ENCODE data around the gene DAND5.

DAND5 gene

DNA sequence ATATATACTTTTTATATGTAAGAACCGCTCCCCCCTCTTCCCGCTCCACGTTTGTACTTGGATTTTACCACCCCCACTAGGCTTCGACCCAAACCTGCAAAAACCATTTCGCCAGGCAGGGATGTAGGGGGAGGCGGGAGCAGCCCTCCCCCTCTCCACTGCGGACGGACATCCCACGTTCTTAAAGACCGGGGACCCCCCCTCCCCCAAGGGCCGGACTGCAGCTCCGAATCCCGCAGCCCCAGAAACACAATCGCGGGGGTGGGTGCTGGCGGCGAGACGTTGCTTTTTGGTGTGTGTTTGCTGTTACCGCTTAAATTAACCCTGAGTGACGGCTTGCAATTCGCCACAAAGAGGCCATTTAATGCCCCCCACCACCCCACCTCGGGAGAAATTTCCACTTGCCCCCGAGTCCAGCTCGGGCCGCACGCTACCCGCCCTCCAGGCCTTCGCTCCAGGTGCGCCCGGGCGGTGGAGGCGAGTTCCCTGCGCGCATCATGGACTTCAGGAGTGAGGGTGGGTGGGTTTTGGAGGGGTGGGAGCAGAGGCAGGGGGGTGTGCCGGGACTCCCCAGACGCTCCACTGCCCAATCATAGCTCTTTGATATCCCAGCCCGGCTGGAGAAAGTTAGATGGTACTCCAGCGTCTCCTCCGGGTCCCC is 41.7 kb downstream of the DAND5 start:
- DNase-seq = no peak

DNA sequence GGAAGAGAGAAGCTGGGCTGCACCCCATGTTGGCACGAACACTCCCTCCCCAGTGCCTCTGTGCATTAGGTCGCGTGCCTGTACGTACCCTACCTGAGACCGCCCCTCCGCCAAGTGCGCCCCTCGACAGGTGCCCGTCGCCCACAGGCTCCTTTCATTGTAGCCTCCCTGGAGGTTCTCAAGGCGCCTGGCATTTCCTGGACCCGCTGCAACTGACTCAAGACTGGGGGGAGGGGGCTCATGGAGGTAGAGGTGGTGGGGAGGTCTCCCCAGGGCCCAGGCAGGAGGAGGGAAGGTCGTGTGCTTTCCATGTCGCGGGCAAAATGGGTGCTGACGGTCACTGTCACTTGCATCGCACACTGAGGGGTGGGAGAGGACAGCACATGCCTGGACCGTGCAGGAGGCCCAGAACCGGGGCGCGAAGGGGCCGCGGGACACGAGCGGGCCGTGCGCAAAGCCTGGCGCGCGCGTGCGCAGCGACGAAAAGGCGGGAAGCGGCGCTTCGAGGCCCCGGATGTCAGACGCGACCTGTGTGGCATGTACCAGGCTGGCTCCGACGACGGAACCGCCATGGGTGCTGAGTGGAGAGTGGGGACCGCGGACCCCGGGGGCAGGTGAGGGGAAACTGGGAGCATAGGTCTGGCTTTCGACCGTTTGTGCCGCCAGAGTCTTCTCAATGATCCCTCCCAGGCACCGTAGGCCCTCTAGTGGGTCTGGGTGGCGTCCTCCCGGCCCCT is 42.4 kb downstream of the DAND5 start:
- DNase-seq = peak in 1 of 6 experiments; percentile 24

DNA sequence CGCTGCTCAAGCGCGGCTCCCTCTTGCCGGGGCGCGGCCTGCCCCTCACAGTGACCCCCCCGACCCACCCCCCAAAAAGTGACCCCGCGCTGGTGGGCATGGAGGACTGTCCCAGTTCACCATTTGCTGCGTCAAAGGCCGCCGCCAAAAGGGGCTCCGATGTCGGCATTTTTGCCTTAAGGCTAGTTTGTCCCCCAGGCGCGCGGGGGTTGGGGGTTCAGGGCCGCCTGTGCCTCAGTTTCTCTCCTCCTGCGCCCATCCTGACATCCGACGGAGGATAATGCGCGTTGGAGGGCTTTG is 43.0 kb downstream of the DAND5 start:
- no peak for DNase-seq

DNA sequence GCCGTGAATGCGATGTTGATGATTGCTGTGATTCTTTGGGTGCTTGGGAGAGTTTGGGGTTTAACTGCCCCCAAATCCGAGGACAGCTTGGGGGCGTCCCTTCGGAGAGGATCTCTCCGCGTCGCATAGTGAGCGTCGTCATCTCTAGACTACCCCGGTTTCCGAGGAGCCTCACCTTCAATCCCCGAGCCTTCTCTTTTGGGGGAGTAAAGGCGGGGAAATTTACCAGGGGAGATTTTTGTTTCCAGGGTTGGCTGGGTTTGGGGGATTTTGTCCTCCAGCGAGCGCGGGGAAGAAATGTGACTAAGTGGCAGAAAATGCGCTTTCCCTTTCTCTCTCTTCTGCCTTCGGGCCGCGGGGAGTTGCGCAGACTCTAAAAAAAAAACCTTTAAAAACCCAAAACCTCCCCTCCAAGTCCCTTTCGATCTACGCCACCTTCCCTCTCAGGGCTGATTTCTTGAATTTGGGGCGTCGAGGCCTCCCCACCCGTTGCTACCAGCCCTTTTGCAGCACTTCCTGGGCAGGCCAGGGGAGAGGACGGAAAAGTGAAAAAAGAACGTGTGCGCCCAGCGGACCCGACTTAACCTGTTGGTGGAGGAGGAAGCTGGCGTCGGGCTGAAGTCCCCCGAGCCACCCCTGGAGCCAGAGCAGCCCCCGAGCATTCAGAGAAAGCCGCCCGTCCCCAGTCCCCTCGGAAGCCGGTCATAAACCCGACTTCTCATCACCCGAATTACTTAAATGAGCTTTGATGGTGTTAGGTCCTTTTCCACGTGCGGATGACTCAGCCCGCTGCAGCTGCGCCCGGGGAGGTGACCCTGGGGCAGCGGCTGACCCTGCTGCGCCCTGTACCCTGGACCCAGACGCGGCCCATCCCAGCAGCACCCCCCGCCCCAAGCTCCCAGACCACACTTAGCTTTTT is 43.6 kb downstream of the DAND5 start:
- peak in 1 of 6 experiments; percentile 43 for DNase-seq

DNA sequence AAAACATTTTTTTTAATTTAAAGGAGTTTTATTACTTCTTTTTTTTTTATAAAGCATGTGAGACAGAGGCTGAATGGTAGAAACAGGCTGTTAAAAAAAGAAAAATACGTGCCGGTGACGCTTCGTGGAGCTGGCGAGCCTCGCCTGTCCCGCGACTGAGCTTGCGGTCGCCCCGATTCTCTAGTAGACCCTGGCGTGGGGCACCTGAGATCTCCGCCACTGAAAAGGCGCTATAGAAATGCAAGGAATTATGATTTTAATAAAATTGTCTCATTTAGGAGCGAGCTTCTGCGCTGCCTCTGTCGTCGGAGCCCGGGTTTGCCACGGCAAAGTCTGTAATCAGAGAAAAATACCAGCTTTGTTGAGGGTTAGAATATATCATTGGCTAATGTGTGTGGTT is 44.3 kb downstream of the DAND5 start:
- no peak for DNase-seq

DNA sequence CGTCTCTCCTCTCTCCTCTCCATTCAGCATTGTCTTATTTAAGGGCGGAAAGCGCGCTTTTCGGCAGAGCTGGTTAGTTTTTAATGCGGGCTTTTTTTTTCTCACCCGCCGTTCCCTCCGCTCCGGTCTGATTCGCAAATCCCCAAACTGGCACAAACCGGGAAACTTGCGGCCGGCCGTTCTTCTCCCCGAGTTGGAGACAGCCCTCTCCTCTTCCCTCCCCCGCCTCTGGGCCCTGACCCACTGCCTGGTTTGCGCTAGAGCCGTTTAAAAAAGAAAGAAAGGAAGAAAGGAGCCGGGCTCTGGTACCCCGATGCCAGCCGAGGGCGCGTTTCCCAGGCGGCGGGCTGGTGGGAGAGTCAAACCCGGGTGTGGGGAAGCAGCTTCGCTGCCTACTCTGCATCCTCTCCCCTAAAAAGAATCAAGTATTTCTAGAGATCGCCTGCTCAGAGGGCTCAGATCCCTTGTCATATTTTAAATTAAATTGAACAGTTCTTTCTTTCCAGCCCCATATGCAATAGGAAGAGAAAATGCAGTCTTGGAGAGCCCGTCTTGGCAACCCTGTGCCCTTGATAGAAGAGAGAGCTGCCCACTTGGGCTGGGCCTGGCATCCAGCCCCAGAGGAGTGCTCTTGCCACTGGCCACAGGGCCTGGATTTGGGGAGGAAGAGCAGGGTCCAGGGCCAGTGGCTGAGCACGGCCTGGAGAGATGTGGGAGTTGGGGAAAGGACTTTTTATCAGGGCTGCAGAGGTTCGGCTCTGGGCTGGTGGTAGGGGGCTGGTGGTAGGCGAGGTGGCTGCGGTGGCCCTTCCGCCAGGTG is 44.9 kb downstream of the DAND5 start:
- peak in 1 of 6 experiments; percentile 9 for DNase-seq

DNA sequence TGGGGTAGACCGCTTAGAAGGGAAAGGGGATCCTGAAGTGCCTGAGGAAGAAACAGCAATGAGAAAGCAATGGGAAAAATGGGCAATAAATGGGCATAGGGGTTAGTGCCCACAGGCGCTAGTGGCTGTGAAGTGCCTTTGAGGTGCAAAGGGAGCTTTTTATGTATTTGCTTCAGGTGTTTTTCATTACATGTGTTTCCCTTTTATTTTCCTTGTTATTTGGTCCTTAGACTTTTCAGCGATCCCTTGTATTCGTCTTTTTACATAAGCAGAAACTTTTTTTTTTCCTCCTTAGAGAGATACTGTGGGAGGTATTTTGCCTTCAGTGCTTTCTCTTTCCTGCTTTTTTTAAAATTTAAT is 45.5 kb downstream of the DAND5 start:
- no peak for DNase-seq

DNA sequence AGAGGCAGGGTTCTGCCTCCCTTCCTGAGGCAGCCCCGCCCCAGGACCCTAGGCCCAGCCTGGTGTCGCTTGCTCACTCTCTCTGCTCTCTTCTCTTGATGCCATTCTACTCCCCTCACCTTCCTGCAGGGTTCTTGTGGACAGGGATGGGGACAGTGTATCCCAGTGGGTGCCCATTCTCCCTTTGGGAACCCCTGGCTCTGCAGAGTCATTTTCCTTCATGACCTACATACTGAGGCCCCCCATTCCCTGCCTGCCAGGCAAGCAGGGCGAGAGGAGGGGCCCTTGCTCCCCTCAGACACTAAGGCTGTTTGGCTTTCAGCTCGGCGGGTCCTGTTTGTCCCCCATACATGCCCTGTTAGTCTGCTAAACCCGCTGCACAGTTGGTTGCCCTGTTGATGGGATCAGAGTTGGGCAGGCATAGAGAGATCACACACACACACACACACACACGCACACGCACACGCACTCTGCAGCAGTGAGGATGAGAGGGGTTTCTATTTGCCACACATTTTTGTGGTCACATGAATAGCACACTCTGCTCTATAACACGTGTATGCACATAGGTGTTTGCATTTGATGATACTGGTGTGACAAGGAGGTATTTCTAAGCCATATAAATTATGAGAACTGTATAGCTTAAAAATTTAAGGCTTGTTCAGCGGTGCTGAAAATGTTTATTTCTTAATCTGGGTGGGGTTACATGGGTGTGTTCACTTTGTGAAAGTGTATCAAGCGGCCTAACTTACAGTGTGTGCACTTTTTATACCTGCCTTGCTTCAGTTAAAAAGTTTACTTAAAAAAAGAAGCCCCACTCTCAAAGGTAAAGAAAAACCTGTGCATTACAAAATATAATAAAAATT is 46.2 kb downstream of the DAND5 start:
- no peak for DNase-seq

DNA sequence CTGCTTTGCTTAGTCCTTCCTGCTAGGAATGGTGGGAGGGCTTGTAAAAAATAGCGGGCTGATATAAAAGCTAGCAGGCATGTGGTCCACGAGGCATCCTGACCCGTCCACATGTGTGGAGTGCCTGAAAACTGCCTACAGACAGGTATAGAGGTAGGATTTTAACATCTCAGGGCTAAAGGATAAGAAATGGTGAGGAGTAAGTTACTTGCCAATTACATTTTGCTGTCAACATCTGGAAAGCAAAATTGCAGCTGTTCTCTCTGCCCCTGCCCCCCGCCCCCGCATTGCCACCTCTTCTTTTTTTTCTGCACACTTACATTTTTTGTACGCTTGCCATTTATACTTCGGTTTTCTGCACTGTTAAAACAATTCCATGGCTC is 46.9 kb downstream of the DAND5 start:
- no peak for DNase-seq

DNA sequence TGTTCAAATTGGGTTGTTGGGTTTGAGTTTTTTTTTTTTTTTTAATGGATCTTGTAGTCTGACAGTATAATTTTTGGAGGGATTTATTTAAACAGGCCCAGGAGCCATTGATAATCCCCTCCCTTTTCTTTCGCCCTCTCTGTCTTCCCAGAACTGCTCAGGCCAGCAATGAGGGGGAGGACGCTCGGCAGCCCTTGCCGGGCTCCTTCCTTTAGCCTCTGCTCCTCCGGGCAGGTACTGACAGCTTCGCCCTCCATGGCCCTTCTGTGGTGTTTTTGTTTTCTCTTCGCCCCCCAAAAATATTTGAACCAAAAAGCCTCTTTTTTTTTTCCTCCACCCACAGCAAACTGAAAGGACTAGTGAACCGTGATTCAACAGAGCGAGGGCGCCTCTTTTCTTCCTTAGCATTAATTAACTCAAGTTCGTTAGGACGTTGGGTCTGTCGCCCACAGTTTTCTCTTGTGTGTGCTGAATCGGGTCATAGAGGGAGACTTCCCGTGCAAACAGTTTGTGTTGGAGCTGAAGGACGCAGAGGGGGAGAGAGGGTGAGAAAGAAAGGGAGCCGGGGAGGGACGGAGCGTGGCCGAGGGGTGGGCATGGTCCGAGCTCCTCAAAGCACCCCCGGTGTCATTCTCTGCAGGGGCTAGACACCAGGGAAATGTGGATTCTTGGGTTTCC is 47.4 kb downstream of the DAND5 start:
- DNase-seq = no peak

DNA sequence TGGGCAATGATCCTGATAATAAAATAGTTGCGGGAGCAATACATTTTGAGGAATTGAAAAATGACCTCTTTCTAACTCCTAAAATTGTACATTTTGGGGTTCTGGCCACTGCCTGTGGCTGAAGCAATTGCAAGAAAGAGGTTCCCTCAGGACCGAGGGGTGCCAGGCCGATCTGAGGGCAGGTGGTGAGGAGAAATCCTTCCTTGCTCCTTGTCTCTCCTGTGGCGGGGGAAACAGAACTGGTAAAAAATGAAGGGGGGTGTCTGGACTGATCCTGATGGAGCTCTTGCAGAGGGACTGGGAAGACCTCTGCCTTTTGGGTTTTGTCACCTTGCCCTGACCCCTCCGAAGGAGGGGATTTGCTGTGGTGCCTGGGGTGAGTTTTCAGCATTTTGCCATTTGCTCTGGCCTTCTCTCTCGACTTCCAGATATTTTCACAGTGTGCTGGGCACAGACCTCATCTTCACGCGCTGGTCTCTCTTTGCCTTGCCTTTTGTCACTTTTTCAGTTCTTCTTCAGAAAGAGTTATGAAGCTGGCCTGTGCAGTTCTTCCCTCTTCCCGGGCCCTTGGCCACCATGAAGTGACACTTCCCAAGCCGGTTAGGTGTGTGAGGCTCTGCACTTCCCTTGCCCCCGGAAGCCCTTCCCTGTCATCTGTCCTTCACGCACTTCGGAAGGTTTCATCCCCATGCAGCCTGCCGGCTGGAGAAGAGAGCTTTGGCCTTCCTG is 48.1 kb downstream of the DAND5 start:
- DNase-seq = no peak

DNA sequence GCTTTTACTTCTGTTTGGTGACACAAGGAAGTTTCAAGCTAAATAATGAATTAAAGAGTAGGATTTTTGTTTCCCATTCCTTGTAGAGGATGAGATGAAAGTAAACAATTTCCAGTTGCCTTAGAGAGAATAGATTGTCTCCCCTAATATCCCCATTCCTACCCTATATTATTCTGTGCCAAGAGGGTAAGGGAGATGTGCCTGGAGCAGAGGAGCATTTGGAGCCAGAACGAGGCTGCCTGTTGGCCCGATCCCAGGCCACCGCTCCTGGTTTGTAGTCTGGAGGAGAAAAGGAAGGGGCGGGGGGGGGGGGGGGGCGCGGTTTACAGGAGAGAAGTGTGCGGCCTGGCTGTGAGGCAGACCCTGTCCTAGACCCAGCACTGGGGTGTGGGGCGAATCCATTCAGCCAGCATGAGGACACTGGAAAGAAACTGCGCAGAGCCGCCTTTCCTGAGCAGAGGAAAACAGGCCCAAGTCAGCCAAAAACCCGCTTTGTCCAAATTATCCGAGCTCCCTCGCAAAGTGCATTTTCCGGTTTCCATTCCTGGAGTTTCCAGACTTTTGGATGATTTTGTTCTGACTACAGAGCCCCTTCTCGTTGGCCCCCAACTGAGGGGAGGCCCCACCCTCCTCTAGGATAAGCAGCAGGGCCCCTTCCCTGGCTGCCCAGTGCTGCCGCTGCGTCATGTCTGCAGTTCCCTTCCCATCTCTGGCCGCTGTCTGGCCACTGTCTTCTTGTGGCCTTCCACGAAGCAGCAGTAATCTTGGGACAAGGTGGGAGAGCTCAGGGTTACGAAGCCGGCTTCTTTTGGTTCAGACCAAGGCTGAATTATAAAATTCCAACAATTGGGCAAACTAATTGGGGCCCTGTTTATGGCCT is 48.9 kb downstream of the DAND5 start:
- DNase-seq = no peak

DNA sequence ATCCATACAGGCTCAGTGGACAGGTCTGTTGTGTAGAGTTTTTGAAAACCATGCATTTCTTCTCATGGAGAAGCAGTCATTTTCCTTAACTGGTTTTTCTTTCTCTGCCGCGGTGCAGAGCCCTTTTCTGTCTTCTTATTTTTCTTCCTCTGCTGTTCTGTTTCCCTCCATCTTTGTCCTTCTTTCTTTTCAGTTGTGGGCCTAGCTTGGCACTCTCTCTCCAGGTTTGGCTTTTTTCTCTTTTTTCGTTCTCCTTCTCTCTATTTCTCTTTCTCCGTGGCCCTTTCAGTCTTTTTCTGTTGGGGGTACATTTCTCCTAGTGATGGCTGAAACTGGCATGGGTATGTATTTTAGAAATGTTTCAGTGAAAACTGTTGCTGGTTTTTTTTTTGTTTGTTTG is 50.0 kb downstream of the DAND5 start:
- DNase-seq = no peak

DNA sequence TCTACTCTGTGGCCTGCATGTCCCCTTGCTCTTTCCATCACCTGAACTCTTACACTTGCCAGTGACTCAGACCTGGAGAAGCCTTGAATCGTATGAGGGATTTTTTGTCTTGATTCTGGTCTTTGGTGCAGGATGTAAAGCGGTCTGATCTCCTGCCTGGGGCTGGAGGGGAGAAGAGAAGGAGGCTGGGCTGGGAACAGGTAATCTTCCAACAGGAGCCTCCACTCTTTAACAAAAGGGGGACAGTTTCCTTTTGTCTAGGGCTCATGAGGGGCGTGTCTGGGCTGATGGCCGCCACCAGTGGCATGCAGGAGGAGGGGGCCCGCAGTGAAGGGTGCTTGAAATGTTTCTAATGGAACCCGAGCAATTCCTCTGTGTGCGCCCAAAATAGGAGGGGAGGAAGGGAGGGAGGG is 50.6 kb downstream of the DAND5 start:
- no peak for DNase-seq

DNA sequence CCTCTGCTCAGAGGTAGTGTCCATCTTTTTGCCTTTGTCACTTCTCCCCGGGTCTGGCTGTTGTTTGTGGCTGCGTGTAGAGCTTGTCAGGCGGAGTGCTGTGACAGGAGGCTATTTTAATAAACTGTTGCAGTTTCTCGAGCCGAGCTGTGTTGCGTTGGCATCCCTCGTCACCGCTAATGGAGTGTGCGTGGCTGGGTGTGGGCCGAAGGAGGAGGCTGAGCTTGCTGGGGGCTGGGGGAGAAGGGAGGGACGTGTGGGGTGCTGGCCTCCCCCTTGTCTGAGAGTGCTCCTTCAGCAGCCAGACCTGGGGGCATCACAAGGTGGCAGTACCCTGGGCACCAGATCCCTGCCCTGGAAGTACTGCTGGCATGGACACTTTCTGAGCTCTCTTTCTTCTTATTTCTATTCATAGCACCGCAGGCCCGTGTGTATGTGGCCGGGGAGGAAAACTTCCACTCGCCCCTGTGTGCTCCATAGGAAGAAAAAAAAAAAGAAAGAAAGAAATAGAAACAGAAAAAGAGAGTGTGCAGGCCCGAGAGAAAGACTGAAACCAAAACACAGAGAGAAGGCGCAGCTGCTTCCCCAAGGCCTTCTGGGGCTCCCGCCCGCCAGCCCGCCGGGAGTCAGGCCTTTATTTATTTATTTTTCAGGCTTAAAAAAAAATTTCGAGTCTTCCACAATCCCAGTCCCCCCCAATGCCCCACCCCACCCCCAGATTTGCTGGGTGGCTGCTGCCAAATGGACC is 52.9 kb downstream of the DAND5 start:
- DNase-seq = no peak

DNA sequence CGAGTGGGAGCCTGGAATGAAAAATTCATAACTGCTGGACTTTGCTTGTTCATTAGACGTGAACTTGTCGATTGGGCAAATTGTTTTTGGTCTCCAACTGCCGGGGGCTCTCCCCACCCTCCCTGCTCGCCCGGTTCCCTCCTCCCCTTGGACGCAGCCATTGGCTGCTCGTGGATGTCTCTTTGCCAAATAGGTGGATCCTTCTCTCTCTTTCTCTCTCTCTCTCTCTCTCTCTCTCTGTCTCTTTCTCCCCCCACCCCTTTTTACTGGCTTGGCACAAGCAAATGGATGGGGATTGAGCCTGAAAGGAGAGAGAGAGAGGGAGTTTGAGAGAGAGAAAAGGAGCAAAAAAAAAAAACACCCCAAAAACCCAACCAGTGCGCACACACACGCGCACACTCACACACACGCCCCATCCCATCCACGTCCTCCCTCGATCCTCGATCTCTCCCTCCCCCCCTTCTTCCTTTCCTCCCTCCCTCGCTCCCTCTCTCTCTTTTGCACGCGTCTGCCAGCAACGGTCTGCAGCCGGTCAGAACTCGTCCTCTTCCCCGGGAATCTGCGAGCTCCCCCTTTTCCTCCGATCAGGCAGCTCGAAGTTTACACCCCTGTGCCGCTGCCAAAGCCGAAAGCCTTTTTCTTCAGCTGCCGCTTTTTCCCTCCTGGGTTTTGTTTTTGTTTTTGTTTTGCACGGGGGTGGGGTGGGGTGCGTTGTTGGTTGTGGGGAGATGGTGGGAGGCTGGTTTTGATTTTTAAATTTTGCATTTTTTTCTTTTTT is 53.7 kb downstream of the DAND5 start:
- DNase-seq = no peak

DNA sequence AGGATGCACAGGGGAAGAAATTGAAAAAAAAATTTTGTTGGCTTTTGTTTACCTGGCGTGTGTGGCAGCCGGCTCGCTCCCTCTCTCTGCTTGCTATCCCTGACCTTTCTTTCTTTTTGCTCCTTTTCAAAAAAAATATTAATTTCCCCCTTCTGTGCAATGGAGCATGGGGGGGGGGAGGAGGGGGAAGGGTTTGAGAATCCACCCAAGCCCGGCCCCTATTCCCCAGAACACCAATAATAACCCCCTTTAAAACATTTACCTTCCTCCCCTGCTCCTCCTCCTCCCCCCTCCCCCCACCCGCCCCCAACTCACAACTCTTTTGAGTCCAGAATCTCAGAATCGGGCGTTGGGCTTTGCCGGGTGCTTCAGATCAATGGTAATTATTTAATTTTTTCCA is 54.3 kb downstream of the DAND5 start:
- no peak for DNase-seq

Data from stimulated activated naive CD4-positive, alpha-beta T cell (primary cell).